GM19324 (cell line): ENCODE results near the gene CABYR.

Source experiments
- ATAC-seq: cut with Tn5 transposase; IDR thresholded peaks from one replicate; pipeline ENCODE4 v1.9.1; 2021; ENCODE audit warnings: mild to moderate bottlenecking, moderate library complexity; ENCODE audit not compliant: unreplicated experiment, low FRiP score

Gene CABYR

GRCh38 chr18:24188120-24188519, 49.3 kb downstream of the CABYR start:
- no peak for ATAC-seq

GRCh38 chr18:24189007-24189528, 50.2 kb downstream of the CABYR start:
- peak; percentile 52 for ATAC-seq

GRCh38 chr18:24189664-24190346, 50.9 kb downstream of the CABYR start:
- no peak for ATAC-seq

GRCh38 chr18:24190590-24190989, 51.7 kb downstream of the CABYR start:
- no peak for ATAC-seq

GRCh38 chr18:24195296-24196053, 56.6 kb downstream of the CABYR start:
- no peak for ATAC-seq

GRCh38 chr18:24196764-24197163, 57.9 kb downstream of the CABYR start:
- no peak for ATAC-seq

GRCh38 chr18:24197412-24197811, 58.5 kb downstream of the CABYR start:
- ATAC-seq: no peak

GRCh38 chr18:24198461-24198860, 59.6 kb downstream of the CABYR start:
- no peak for ATAC-seq

GRCh38 chr18:24199372-24199962, 60.6 kb downstream of the CABYR start:
- no peak for ATAC-seq

GRCh38 chr18:24200494-24201290, 61.8 kb downstream of the CABYR start:
- no peak for ATAC-seq

GRCh38 chr18:24201699-24202687, 63.1 kb downstream of the CABYR start:
- ATAC-seq: no peak

GRCh38 chr18:24204904-24205303, 66.0 kb downstream of the CABYR start:
- no peak for ATAC-seq

- ATAC-seq: no peak
These were observed 69.6 kb downstream of the CABYR start for GRCh38 chr18:24208270-24209035.

- ATAC-seq: no peak
These were observed 70.7 kb downstream of the CABYR start for GRCh38 chr18:24209558-24209957.
